NCI-H2107 treated with DMSO at 0.1 percent for 48 hours (cell line): ENCODE data around the gene MRNIP.
A peak's percentile ranks its signal among the peaks of the same experiment; 100 is the strongest.

Experiments
- DNase-seq: peaks from one replicate; lab custom pipeline; 2025; ENCODE audit not compliant: unreplicated experiment; lab: John Stamatoyannopoulos, UW

Gene MRNIP, protein sequence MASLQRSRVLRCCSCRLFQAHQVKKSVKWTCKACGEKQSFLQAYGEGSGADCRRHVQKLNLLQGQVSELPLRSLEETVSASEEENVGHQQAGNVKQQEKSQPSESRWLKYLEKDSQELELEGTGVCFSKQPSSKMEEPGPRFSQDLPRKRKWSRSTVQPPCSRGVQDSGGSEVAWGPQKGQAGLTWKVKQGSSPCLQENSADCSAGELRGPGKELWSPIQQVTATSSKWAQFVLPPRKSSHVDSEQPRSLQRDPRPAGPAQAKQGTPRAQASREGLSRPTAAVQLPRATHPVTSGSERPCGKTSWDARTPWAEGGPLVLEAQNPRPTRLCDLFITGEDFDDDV

DNA sequence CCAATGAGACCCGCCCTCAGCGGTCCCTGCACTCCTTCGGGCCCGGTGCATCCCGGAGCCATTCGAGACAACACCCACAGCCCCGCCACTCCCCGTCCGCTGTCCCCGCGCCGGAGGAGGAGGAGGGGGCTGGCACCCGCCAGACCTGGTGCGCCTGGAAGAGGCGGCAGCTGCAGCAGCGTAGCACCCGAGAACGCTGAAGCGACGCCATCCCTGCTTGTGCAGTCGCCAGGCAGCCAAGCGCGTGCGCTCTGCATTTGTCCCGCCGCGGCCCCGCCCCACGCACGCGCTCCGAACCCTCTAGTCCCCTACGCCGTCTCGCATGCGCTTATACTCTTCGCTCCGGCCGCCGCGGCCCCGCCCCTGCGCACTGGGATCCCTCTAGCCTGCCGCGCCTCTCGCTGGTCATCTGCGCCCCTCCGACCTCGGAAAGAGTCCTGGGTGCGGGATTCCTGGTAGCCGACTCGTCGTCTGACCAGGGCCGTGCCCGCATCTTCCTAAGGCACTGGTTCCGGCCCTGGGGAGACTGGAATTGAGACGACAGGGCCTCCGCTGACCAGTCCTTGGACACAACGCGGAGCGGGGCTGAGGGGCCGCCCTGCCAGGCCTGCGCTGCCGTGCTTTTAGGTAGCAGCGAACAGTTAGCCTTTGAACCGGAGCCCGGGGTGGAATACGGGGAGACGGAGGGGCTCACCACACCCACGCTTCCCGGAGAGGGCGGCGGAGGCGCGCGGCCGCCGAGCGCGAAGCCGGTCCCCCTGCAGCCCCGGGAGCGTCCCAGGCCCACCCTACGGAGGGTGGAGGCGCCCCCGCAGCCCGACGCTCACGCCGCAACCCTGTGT lies at the start of gene MRNIP:
Gene MRNIP (minus strand): TSS at position 232 of the 842 bp plus-strand sequence. CDS start 21 bp downstream, at position 211.
- DNase-seq, result peak; percentile 76

DNA sequence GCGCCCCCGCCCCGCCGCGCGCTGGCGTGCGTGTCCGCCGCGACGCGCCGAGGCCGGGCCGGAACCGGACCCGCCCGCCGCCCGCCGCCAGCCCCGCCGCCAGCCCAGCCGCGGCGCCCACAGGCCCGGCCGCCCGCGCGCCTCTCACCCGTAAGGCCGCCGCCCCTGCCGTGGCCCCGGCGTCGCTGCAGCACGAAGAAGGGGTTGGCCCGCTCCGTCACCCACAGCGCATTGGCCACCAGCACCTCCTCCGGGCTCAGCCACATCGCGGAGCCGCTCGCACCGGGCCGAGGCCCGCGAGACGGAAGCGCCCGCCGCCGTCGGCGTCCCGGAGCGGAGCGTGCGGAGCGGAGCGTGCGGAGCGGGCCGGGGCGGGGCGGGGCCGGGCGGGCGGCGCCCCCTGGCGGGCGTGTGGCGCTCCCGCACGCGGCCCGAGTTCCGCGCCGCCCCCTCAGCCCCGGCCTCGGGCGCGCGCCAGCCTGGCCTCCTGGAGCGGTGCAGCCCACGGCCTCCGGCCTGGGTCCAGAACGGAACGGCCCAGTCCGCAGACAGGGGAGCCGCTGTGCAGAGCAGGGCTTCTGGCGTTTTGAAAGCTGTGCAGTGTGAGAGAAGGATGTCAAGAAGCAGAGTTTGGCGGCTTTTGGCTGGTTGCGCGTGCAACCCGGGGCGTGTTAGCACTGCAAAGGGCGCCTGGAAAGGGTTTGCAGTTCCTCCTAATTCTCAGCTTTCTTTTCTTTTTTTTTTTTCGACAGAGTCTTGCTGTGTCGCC lies 49.1 kb upstream of the MRNIP start, which contains the start of gene TBC1D9B:
Gene TBC1D9B (minus strand): TSS at position 342 of the 769 bp plus-strand sequence. CDS start 76 bp downstream, at position 266.
- DNase-seq, result no peak

DNA sequence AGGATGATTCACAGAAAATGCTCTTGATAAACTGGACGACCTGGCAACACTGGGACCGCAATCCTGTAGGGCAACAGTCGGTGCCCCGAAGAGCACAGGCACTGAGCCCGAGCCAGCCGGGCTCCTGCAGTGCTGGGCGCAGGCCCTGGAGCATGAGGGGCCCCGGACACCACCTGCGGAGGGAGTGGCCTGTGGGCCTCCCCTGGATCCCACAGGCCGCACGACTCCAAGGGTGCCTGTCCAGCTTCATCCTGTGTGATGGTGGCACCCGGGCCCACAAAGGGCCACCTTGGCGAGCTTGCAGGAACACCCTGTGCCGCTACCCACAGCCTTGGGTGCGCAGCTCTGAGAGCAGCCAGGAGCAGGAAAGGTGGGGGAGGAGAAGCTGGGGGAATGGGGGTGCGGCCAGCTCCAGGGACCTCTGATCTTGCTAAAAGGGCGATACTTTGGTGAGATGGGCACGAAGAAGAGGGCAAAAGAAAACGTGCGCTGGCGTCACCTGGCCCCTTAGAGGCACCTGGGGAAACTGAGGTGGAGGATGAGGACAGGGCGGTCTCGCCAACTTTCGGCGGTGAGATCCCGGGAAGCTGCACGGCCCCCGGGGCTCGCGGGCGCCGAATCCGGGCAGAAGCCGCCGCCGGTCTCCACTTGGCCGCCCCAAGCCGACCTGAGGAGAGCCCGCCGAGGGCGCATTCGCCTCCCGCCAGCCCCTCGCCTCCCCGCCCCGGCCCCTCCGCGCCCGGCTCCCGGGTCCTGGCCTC lies 48.4 kb upstream of the MRNIP start:
- DNase-seq, result no peak

DNA sequence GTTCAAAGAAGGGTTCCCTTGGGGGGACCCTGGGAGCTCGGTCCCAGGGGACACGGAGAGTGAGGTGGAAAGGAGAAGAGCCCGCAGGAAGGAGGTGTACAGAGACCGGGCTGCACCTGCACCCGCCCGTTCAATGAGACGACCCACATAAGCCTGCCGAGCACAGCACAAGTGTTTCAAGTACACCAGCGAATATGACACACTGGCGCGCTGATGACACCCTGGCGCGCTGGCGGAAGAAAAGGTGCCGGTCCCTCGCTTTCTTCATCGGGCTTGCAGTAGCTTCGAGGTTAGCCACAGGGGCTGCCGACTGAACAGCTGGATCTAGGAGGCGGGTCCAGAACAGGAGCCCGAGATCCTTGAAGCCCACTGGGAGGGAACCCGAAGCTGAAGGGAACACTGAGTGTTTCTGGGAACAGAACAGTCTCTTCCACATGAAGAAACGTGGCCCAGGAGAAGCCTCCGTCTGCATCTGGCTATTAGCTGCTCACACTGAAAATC lies 47.7 kb upstream of the MRNIP start:
- DNase-seq, result no peak

DNA sequence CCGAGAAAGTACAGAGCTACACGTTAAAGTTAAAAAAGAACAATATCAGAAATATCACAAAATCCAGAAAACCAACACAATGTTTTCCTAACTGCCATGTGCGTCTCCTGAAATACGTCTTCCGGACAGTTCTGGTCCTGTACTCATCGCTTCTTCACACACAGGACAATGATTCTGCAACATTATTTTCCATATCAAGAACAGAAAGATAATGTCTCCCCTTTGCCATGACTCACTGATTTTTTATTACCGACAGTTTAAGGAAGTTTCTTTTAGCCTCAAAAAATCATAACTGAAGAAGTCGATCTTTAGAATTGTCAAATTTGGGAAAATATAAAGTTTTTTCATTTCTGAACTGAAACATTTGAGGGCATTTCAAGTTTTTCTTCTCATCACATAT lies 46.5 kb upstream of the MRNIP start:
- no peak for DNase-seq

DNA sequence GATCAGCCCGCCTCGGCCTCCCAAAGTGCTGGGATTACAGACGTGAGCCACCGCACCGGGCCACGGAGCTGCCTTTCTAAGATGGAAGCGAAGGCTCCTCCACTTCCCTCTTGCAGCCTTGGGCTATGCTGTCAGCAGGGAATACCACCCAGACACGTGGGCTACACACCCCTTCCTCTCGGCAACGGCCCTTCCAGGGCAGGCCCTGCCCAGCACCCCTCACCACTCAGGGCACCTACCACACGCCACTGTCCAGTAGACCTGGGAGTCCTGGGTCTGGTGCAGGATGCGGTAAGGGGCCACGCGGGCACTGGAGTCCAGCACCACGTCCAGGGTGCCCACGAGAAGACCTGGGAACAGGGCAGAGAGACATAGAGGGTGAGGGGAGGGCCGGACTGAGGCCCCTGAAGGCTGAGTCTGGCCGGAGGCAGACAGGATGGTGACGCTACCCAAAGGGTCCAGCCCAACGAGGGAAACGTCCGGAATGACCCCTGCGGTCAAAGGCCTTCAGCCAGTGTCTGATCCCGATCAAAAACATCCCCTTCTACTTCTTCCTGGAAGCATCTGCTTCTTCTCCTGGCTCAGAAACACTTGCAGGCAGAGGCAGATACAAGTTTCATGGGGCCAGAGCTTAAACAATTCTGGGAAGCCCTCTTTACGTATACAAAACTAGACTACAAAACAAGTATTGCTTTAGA lies 46.0 kb upstream of the MRNIP start:
- DNase-seq, result no peak

DNA sequence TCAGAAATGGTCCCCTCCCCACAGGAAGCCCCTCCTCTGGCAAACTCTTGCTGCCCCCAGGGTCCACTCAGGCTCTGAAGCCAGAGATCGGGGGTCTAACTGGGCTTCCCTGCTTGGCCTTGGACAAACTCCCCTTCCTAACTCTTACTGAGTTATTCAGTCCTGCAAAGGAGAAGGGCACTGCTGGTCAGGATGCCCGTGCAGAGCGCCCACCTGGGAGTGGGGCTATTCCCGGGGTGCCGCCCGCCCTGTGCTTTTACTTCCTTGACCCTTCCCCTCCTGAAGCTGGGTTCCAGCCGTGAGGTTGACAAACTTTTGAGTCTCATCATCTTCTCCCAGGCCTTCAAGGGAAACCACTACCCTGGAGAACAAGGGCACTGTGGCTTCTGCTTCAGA lies 44.1 kb upstream of the MRNIP start:
- DNase-seq, result no peak

DNA sequence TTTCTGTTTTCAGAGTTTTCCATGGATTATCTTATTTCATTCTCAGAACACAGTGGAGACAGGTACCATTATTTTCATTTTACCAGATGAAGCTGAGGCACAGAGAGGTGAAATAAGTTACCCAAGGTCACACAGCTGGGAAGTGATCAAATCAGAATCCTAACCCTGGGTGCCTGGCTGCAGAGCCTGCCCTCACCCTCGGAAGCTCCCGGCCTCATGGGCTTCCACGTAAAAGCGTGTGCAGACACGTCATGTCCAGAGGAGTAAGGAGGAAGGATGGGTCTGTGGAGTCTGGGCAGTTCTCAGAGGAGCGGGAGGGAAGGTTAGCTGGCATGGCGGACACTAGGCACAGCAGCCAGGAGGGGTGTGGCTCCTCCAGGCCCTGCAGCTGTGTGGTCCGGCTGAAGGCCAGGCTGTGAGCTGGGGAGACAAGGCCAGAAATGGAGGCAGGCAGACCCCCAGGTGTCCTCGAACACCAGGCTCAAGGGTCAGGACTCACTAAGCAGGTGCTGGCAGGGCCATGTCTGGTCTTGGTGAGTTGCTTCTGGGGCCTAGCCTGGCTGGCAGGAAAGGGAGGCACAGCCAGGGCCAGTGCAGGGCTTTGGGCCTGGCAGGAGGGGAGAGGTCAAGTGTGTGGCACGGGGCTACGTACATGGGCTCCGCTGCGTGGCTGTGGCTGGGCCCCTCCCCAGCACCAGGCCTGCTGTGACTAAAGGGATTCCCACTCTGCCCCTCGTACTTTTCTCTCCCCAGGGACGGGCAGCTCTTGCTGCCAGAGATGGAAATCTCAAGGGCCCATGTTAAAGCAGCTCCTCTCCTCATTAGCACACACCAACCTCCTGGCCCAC lies 43.5 kb upstream of the MRNIP start:
- DNase-seq, result no peak

DNA sequence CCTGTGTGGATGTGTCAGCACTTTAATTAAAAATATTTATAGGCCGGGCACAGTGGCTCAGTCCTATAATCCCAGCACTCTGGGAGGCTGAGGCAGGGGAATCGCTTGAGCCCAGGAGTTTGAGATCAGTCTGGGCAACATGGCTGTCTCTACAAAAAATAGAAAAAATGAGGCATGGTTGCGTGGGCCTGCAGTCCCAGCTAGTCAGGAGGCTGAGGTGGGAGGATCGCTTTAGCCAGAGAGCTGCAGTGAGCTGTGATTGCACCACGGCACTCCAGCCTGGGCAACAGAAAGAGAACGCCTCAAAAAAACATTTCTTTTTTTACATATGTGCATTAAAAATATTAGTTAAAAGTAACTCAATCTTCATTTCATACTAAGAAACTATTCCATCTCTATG lies 42.8 kb upstream of the MRNIP start:
- no peak for DNase-seq

DNA sequence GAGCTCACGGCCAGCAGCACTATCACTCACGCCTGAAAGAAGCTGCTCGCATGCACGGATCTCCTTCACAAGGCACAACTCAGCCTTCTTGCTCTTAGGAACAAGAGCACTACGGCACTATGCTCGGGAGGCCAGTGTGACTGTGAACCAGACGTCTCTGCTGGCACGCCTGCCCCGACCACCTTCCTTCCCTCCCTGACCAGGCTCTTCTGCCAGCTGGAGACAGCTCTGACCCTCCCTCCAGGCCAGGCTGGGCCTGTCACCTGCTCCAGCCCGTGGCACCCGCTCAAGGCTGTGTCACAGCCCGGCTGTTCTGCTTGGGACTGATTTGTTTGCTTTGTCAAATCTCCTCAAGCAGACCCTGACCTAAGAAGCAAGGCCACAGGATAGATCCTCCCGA lies 42.1 kb upstream of the MRNIP start:
- no peak for DNase-seq

DNA sequence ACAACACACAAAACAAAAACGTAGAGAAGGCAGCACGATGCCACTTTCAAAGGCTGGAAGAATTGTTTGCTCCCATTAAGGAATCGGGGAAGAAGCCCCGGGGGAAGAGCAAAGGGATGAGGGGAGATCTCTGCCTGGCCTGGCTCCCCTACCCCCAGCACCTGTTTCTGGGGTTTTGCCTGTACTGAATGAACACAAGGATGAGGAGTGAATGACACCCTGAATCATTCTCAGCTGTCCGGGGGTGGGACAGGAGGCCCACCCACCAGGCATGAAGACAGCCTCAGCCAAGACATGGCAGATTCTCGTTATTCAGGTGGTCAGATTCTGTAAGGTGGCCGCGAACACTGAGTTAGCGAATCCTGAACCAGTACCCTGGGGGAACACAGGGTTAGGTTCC lies 41.6 kb upstream of the MRNIP start:
- no peak for DNase-seq

DNA sequence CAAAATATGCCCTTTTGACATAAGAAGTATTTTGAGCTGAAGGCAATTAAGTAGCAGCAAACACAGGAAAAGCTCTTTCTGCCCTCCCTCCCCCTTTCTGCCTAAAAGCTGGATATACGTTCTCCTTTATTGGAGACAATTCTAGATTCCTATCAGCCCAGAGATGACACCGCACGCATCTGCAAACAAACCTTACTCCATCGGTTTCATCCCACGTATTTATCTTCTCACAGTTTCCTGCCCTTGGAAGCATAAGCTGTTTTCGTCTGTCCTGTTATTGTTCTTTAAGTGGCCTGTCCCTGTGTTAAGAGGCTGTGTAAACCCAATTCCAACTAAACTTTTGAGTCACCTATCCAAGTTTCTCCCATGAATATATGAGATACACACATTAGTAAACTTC lies 37.2 kb upstream of the MRNIP start:
- DNase-seq, result no peak

DNA sequence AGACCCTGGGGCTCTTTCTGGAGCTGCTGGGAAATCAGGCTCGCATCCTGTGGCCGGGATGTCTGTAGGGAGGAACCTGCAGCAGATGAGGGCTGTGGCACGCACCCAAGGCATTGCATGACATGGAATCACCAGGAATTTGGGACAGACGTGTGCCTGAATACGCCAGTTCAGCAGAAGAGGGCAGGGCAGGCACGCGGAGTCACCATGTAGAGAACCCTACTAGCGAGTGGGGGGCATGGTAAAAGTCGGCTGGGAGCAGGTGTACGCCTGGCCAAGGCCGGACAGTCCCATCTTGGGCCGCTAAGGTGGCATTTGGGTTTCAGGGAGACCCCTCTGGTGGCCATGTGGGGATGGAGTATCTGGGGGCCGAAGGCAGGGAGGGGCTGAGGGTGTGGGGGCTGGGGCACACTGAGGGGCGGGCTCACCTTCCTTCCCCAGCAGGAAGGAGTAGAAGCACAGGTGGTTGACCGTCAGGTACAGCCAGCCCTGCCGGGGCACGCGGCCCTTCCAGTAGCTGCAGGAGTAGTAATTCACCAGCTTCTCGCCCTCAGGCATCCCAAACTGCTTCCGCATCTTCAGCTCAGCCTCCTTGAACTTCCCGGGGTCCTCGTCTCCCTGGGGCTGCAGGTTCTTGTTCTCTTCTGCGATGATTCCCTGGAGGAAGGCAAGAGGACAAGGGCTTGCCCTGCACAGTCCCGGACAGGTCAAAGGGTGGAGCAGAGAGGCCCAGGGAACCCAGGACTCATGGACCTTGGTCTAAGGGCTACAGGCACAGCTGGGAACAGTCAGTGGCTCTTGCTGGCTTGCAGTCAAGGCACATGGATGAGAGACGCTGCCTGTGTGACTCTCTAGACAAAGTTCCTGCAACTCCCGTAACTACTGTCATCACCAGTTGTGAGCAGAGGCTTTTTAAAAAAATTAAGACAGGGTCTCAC lies 35.6 kb upstream of the MRNIP start:
- DNase-seq, result no peak

DNA sequence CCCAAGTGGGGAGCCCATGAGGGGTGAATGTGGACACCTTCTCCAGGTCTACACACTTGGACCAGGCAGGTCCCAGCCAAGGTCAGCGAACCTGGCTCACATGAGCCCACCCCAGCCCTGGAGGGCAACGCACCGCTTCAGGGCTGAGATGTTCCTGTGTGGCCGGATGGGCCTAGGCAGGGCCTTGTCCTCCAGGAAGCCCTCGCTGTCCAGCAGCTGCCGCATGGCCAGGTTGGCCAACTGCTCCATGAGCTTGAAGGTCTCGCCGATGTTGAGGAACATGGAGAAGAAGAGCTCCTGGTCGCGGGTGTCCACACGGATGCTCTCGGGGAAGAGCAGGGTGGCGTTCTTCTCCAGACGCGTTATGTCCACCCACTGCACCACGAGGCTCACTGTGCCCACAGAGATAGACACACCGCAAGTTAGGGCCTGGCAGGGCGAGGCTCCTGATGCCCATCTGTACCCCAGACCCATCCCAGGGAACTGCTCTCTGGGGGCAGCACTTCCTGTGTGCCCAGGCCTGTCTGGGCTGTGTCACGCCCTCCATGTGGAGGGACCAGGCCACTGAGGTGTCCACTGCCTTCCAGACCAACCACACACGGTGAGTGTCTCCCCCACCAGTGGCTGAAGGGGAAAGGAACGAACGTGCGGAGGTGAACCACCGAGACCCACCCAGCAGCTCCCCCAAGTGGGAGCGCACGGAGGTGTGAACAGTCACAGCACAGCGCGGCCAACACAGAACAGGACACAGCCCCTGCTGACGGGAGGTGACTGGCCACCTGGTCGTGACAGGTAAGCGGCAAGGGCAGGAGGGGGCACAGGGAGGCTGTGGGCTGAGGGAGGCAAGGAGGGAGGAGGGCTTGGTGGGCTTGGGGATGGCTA lies 34.7 kb upstream of the MRNIP start:
- DNase-seq, result no peak

DNA sequence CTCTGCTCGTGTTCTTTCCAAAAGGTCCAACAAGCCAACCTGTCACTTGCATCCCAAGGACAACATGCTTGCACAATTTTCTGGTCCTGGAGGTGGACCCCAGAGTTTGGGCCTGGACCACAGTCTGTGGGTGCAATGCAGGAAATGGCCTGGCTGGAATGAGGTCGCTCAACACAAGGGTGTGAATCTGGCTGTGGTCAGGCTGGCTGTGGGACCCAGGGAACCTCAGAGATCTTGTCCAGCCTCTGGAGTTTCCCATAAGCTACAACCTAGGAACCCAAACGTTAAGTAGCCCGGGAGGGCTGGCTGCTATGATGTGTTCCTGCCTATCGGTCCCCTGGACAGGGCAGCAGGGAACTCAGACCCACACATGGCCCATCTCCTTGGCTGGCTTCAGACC lies 33.6 kb upstream of the MRNIP start:
- DNase-seq, result no peak

DNA sequence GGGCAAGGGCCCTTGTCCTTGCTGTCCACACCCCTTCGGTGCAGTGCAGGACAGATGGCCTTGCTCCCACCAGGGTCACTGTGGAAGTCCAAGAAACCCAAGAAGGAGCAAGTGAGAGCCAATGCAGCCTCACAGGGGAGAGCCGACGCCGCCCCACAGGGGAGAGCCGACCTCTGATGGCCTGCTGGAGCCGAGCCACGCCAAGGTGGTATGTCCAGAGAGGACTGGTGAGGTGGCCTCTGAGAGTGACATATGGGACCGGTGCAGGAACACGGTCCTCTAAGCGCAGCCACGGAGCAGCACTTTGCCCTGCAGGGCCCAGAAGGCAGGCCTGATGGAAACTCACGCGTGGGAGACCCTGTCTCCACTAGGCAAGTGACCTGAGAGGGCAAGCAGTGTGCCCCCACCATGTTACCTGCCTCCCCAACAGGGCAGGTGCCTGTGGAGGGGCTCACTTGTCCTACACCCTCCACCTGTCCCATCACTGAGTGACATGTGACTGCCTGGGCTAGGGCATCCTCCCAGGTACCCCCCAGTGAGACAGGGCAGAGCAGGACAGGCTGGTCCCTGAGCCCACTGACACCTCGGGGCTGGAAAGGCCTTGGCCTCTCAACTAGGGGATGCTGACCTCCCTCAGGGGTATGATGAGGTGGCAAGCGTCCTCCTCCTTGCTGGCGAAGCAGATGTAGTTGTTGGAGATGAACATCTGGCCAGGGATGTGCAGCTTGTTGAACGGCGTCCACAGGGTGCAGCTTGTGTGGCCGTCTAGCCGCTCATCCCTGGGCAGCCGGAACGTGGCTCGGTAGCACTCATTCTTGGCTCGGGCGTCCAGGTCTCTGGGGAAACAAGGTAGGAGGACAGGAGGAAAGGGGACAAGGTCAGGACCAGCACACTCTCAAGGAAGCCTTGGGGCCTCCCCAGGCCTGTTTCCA lies 32.4 kb upstream of the MRNIP start:
- no peak for DNase-seq
